HL-60 (cell line): Measurements from ENCODE around the gene NFIB.

Experiments
- DNase-seq, 2 experiments: peaks; one replicate each; pipeline ENCODE4 v3.0.0-alpha.2; 2010 to 2020; ENCODE audit warnings: low read depth in 1 of 2, low spot score in 1 of 2
- H3K27ac ChIP-seq: fragments of 250-450 bp; sonication (Bioruptor Pico); replicated peaks from 2 replicates; pipeline ENCODE4 v1.5.1; 2020; ENCODE audit warnings: mild to moderate bottlenecking, moderate library complexity
- H3K27me3 ChIP-seq: fragments of 250-450 bp; sonication (Bioruptor Pico); 2 replicates; pipeline ENCODE4 v1.5.1; 2021; ENCODE audit warnings: mild to moderate bottlenecking, moderate library complexity; ENCODE audit not compliant: insufficient read depth, poor library complexity, severe bottlenecking
- H3K4me3 ChIP-seq: replicated peaks from 2 replicates; pipeline ENCODE4 v1.5.1; 2011; ENCODE audit warnings: mild to moderate bottlenecking, control low read depth, low read length; ENCODE audit not compliant: insufficient read depth
- CTCF ChIP-seq: IDR thresholded peaks from one replicate; pipeline ENCODE4 v1.5.1; 2011; ENCODE audit warnings: low read length, control low read depth, inconsistent platforms; ENCODE audit not compliant: insufficient read depth
- GABPA ChIP-seq: IDR thresholded peaks from 2 replicates; pipeline ENCODE4 v1.6.1; 2012; ENCODE audit warnings: low read depth
- POLR2AphosphoS5 ChIP-seq: IDR thresholded peaks from 2 replicates; pipeline ENCODE4 v1.6.1; 2012; ENCODE audit warnings: low read depth
- REST ChIP-seq: IDR thresholded peaks from 2 replicates; pipeline ENCODE4 v1.6.1; 2012; ENCODE audit warnings: low read depth; ENCODE audit not compliant: insufficient replicate concordance
- SPI1 ChIP-seq: IDR thresholded peaks from 2 replicates; pipeline ENCODE4 v1.6.1; 2012; ENCODE audit warnings: low read depth, mild to moderate bottlenecking, borderline replicate concordance

The NFIB gene

GRCh38 chr9:14337615-14338014 is 23.7 kb upstream of the NFIB start:
- H3K27me3 ChIP-seq = no peaks in the 10 kb centered on the region
- no peak overlapping the region for H3K27ac ChIP-seq
- DNase-seq = no peak
- H3K4me3 ChIP-seq = no peak overlapping the region
- TF ChIP-seq REST = no peak
- no peak for TF ChIP-seq CTCF
- no peak for TF ChIP-seq SPI1
- TF ChIP-seq GABPA = no peak
- no peak for TF ChIP-seq POLR2AphosphoS5

- Histone ChIP-seq H3K4me3 (no peak overlapping the region), H3K27me3 (no peaks in the 10 kb centered on the region), H3K27ac (no peak overlapping the region)
- no peak for TF ChIP-seq CTCF
- TF ChIP-seq REST = no peak
- TF ChIP-seq SPI1 = no peak
- no peak for TF ChIP-seq GABPA
- TF ChIP-seq POLR2AphosphoS5 = no peak
- no peak for DNase-seq
These were observed 22.3 kb upstream of the NFIB start for GRCh38 chr9:14336244-14336643.

GRCh38 chr9:14331120-14331519 is 17.2 kb upstream of the NFIB start:
- no peak for TF ChIP-seq POLR2AphosphoS5
- DNase-seq = no peak

GRCh38 chr9:14327036-14327435 is 13.1 kb upstream of the NFIB start:
- no peak for DNase-seq
- Histone ChIP-seq H3K4me3 (no peak overlapping the region), H3K27me3 (no peaks in the 10 kb centered on the region), H3K27ac (no peak overlapping the region)
- TF ChIP-seq GABPA = no peak
- TF ChIP-seq CTCF = no peak
- TF ChIP-seq POLR2AphosphoS5 = no peak
- no peak for TF ChIP-seq REST
- TF ChIP-seq SPI1 = no peak

More at GRCh38 chr9:14331120-14331519, 17.2 kb upstream of the NFIB start:
- Histone ChIP-seq H3K27ac (no peak overlapping the region), H3K27me3 (no peaks in the 10 kb centered on the region), H3K4me3 (no peak overlapping the region)
